HG03103 (cell line): ENCODE data around the gene NPLOC4.
A peak's percentile ranks its signal among the peaks of the same experiment; 100 is the strongest.

Experiments used
- ATAC-seq: cut with Tn5 transposase; IDR thresholded peaks from one replicate; pipeline ENCODE4 v1.9.1; 2021; ENCODE audit warnings: low read depth; ENCODE audit not compliant: unreplicated experiment

NPLOC4 gene

DNA sequence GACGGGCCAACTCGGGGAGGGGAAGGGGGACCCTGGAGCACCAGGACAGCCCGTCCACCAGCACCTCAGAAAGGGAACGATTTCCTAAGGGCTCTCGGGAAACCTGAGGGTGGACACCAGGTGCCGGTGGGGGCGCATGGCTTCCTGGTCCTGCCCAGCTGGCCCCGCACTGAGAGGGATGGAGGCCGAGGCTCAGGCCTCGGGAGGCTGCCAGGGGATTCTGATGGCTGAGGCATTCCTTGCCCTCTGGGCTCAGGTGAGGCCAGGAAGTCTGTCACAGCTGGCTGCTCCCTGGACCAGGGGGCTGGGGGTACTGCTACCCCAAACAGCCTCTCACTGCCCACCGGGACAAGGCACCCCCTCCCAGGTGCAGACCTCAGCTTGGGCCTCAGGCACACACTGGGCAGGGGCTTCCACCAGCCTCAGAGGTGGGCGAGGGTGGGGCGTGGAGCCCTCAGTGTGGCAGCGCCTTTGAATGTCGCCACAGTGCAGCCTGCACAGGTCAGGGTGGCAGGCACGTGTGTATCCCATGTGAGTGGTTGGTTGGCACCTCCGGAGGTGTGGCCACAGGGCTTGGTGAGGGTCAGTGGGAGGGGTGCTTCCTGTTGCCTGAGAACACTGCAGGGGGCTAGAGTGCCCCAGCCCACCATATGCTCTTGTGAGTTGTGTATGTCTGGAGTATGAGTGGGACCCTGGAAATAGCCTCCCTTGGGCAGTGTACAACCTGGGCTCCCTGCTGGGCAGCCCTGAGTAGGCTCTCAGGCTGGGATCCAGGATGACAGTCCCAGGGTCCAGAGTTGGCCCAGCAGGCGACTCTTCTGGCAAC is 112.7 kb downstream of the NPLOC4 start:
- ATAC-seq: no peak

DNA sequence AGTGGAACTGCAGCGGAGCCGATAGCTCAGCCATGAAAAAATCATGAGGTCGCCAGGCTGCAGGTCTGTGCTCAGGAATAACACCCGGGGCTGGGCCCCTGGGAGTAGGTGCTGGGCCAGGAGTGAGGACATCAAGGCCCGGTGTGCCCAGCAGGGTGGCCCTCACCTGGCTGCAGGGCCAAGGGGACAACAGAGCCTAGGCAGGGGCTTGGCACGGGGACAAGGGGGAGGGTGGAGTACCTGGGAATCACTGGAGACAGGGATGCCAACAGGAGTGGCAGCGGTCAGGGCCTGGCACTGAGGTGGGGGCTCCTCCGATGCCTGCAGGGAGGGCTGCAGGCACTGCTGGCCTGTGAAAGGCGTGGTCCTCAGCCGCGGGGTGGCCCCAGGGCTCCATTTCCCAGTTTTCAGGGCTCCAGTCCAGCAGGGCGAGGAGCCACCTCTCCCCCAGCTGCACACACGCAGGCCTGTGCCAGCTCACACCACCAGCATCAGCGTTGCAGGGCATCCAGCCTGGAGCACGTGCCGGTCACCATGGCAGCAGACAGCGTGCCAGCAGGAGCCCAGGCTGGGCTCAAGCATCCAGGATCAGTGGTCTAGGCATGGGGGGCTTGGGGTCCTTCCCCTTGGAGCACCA is 113.4 kb downstream of the NPLOC4 start:
- ATAC-seq: no peak

DNA sequence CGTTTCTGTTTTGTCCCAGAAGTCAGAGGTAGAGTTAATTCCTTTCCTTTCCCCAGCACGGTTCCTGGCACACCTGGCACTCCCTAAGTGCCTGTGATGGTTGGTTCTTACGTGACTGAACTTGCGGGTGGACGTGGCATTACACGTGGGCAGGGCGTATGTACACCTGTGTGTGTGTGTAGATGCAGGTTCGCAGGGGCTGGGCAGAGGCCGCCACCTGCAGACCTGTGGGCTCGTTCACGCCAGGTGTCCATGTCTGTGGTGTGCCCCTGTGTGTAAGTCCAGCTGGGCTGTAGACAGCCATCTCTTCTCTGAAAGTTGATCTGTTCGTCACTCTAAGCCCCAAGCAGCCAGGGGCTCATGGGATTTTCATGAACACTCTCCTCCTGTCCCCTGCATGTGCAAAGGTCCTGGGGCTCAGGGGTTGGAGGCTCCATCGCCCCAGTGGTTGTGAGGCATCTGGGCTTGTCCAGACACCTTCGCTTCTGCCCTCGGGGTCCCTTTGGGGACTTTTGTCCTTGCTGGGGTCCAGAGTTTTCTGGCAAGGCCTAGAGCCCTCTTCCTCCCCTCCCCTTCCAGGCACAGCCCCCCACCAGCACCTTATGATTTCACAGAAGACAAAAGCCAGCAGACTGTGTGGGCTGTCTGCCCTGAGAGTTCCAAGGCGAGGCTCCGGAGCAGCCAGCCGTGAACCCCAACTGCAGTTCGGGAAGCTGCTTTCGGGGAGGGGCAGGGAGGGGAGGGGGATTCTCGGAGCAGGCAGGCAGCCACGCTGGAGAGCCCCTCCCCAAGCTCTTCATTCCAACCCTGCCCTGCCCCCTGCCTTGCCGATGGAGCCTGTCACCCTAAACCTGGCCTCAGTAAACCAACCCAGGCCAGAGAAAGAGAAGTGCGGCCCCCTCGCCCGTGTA is 114.2 kb downstream of the NPLOC4 start:
- no peak for ATAC-seq

- ATAC-seq: no peak
Measured at GRCh38 chr17:81520021-81520901, 116.7 kb downstream of the NPLOC4 start.

- no peak for ATAC-seq
Measured at GRCh38 chr17:81519284-81520020, 117.5 kb downstream of the NPLOC4 start.

DNA sequence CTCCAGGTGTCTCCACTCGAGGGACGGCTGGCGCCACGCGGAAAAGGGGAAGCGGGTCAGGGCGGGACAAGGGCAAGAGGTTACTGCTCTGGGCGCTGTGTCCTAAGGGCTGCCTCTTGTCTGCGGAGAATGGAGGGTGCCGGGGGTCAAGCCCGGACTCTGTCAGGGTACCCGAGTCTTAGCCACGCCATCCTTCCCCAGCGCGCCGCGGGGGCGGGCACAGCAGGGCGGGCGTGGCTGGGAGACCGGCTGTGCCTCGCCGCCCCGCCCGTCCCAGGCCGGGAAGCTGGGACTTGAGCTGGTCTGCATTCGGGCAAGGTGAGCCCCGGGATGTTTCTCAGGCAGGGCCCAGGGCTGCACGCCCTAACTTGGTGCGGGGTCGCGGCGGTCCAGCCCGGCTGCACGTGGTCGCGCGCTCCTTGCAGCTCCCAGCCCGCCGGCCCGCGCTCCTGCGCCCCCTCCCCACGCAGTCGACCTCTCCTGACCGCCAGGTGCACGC is 118.1 kb downstream of the NPLOC4 start:
- ATAC-seq: no peak

- ATAC-seq: no peak
Measured at GRCh38 chr17:81518113-81518784, 118.7 kb downstream of the NPLOC4 start.

GRCh38 chr17:81517339-81518112 is 119.4 kb downstream of the NPLOC4 start:
- ATAC-seq: peak; percentile 23

DNA sequence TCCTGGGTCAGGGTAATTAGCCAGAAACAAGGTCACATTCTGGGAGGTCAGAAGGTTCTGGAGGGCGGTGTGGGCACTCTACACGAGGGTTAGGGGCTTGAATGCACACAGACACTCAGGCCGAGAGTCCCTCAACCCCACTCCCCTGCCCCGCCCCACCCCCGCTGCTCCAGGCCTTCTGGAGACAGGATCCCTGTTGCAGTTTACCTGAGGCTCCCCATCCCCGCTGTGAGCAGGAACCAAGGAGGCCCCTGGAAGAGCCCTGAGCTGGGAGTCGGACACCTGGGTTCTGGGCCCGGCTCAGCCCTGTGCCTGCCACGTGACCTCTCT is 119.9 kb downstream of the NPLOC4 start:
- no peak for ATAC-seq

DNA sequence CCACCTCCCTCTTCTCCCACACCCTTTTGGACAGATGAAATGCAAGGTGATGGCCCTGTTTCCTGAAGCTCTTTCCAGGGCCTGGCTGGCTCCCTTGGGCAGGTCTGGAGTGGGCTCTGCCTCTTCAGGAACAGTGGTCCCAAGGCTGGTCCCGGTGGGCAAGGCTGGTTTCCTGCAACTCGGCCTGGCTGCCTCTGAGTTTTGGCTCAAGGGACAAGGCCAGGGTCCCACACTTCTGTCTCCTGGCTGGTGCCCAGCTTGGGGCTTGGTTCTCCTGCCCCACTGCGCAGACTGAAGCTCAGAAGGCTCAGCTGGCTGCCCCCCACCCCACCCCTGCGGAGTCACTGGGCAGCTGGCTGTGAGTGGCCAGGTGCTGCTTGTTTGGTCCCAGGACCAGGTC is 120.5 kb downstream of the NPLOC4 start:
- ATAC-seq: no peak

DNA sequence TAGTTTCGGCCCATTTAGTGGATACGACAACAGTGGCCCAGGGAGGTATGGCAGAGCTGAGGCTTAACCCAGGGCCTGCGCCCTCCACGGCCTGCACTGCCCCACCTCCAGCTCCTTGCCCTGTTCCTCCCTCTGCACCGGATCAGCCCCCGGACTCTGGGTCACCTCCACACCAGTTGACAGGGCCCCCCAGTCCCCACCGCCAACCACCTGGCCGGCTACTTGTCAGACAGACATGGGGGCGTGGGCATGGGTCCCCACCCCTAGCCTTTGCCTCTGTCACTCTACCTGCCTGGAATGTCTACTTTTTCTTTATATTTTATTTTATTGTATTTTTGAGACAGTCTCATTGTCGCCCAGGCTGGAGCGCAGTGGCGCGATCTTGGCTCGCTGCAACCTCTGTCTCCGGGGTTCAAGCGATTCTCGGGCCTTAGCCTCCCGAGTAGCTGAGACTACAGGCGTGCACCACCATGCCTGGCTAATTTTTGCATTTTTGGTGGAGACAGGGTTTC is 121.3 kb downstream of the NPLOC4 start:
- no peak for ATAC-seq

DNA sequence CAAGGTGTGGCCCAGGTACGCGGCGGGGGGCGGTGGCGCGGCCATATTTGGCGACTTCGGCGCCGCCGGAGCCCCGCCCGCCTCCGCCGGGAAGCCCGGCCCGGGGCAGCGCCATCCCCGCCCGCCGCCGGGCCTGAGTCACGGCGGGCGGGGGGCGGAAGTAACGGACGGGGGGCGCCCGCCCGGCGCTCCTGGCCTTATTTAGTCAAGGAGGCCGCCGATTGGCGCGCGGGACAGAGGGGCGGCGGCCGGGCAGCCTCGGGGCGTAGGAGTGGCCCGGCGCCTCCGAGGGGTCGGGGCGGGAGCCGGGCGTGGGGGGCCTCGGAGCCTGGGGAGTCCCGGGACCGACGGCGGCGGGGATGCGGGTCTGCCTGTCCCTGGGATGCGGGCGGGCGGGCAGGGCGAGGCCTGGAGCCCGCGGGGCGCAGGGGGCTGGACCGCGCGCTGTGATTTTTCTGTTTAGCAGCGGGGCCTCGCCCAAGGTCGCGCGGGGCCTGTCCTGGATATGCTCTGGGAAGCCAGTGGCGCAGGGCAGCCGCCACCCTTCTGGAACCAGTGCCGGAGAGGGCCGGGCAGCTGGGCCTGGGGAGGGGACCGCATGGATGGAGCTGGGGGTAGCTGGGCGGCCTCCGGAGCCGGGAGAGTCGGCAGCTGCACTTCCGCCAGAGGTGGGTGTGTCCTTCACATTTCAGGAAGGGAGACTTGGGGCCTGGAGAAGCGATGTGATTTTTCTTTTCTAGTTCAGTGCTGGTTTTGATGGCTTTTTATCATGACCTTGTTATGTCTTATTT is 122.0 kb downstream of the NPLOC4 start:
- ATAC-seq: no peak

- no peak for ATAC-seq
Measured at GRCh38 chr17:81514489-81514738, 122.5 kb downstream of the NPLOC4 start.

GRCh38 chr17:81513753-81514488 is 123.0 kb downstream of the NPLOC4 start:
- ATAC-seq: no peak

DNA sequence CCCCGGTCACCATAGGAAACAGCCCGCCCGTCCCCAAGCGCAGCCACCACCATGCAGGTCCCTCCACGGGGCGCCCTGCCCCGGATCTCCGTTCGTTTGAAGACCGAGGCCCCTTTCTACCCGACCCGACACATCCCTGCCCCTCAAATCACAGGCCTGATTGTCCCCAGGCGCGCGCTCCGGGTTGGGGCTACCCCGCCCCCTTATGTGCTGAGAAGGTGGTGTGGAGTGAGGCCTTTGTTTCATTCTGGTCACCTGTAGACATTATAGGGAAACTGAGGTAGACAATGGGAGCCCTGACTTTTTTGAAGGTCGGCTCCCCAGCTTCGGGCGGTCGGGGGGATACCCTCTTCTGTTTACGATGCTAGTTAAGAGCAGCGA is 123.5 kb downstream of the NPLOC4 start:
- ATAC-seq: no peak

DNA sequence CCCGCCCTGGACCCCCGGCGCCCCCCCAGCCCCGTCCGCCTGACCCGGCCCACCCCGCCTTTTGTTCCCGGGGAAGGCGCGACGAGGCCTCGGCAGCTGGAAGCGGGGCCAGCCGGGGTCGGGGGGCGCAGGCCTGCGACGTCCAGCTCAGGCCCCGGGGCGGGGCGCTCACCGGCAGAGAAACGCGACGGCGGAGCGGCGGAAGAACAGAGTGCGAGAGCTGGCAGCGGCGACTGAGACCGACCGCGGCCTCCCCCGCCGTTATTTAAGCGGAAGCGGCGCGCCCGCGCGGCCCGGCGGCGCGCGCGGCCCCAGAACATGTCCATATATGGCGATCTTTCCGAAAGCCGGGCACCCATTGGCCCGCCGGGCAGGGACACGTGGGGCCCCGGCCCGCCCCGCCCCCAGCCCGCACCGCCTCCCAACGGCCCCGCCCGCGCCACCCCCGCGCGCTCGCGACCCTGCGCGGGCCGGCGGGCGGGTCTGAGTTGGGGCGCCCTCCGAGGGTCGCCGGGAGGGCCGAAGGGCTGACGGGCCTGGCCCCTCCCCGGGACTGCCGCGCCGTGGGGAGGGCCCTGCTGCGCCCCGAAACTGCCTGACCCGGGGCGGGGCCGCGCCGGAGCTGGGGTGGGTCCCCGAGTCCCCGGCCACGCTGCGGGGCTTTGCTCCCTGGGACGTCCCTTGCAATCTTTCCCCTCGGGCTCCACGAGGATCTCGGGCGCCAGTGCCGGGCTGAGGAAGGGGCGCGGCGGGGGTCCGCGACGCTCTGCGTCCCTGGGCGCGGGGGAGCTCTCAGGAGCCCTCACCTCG is 124.1 kb downstream of the NPLOC4 start, which contains the start of gene ACTG1:
Gene ACTG1 (minus strand): TSS at position 238 of the 810 bp plus-strand sequence. CDS start 445 bp downstream, outside the sequence.
- peak; percentile 40 for ATAC-seq
